ENCODE measurements around the gene SLC2A1. TPM values are rescaled to one million over a fixed set of nuclear protein-coding genes. Genes with fewer than 3 reads are reported as not detected.

SLC2A1 gene
- total and polyA plus RNA-seq, 2 of the 13 experiments (the other 11 are each of a cell fraction or from before 2014, with no cell fraction given) = 125 to 423 TPM

GRCh38 chr1:42957880-42958487, 684 bp downstream of the SLC2A1 start (continued):
- TF ChIP-seq RNF219 (CRISPR knock-in tag; IDR thresholded peaks at IDR 0.05) (no peak), NCOR1 (IDR thresholded peaks at IDR 0.05; ENCODE audit: borderline replicate concordance, low read length) (no peak), PAF1 (CRISPR knock-in tag; IDR thresholded peaks at IDR 0.05) (no peak), HIC2 (CRISPR knock-in tag; IDR thresholded peaks at IDR 0.05; ENCODE audit: low read depth) (no peak), CCAR2 (optimal IDR thresholded peaks at IDR 0.05; ENCODE audit: low read depth, low read length) (no peak), NFYB (CRISPR knock-in tag; IDR thresholded peaks at IDR 0.05) (peak; percentile 25; the same call in 1 of the 2 replicates), STAT5B (CRISPR knock-in tag; IDR thresholded peaks at IDR 0.05) (no peak), ZNF577 (CRISPR knock-in tag; IDR thresholded peaks at IDR 0.05; ENCODE audit: borderline replicate concordance, low read depth) (no peak), MTA1 (CRISPR knock-in tag; IDR thresholded peaks at IDR 0.05; ENCODE audit: borderline replicate concordance) (no peak), MED13 (CRISPR knock-in tag; IDR thresholded peaks at IDR 0.05) (no peak), GATAD2A (CRISPR knock-in tag; IDR thresholded peaks at IDR 0.05) (no peak), MAFK (conservative IDR thresholded peaks at IDR 0.05 in 1 of 2, IDR thresholded peaks at IDR 0.05 in 1 of 2; ENCODE audit: low read length in 2 of 2) (no peak), KAT8 (CRISPR knock-in tag; IDR thresholded peaks at IDR 0.05) (no peak), ZNF337 (CRISPR knock-in tag; IDR thresholded peaks at IDR 0.05; ENCODE audit: borderline replicate concordance, low read depth) (no peak), FOXK2 (IDR thresholded peaks at IDR 0.05) (no peak), ZNF710 (CRISPR knock-in tag; IDR thresholded peaks at IDR 0.05; ENCODE audit: borderline replicate concordance) (no peak), ZSCAN31 (CRISPR knock-in tag; IDR thresholded peaks at IDR 0.05; ENCODE audit: low read depth) (no peak; the same call in 1 of the 2 replicates), KDM5A (IDR thresholded peaks at IDR 0.05; ENCODE audit: borderline replicate concordance, low read length) (peak; percentile 62; the same call in 1 of the 2 replicates), ZIK1 (CRISPR knock-in tag; IDR thresholded peaks at IDR 0.05; ENCODE audit: borderline replicate concordance, low read depth) (no peak), RCOR2 (CRISPR knock-in tag; IDR thresholded peaks at IDR 0.05) (no peak), ZBTB43 (CRISPR knock-in tag; conservative IDR thresholded peaks at IDR 0.05) (no peak), ZBTB25 (CRISPR knock-in tag; IDR thresholded peaks at IDR 0.05) (no peak), HDAC1 (CRISPR knock-in tag; IDR thresholded peaks at IDR 0.05) (no peak; the same call in none of the 2 replicates)
